Fibroblast of lung (primary cell): ENCODE measurements around the gene THSD7B. TPM values are rescaled to one million over a fixed set of nuclear protein-coding genes. Genes with fewer than 3 reads are reported as not detected.

Experiments used
- DNase-seq, 2 donors: peaks; one replicate each; pipeline versions ENCODE4 v3.0.0 to v3.0.0-alpha.2; 2010; ENCODE audit warnings: low read depth in 2 of 2
- H2AFZ ChIP-seq: 2 replicates; pipeline ENCODE4 v1.5.1; 2012; ENCODE audit warnings: low read length, control low read depth, inconsistent platforms
- H3K27ac ChIP-seq: 2 replicates; pipeline ENCODE4 v1.5.1; 2011; ENCODE audit warnings: low read length, control low read depth; ENCODE audit not compliant: insufficient read depth
- H3K27me3 ChIP-seq: 2 replicates; pipeline ENCODE4 v1.5.1; 2011; ENCODE audit warnings: mild to moderate bottlenecking, low read length; ENCODE audit not compliant: control insufficient read depth, insufficient read depth
- H3K36me3 ChIP-seq: 2 replicates; pipeline ENCODE4 v1.5.1; 2011; ENCODE audit warnings: low read length; ENCODE audit not compliant: control insufficient read depth, insufficient read depth
- H3K4me1 ChIP-seq: 2 replicates; pipeline ENCODE4 v1.5.1; 2011; ENCODE audit warnings: low read length; ENCODE audit not compliant: control insufficient read depth, insufficient read depth; ENCODE audit errors: extremely low read depth
- H3K4me2 ChIP-seq: 2 replicates; pipeline ENCODE4 v1.5.1; 2011; ENCODE audit warnings: low read length, control low read depth; ENCODE audit not compliant: insufficient read depth; ENCODE audit errors: extremely low read depth
- H3K4me3 ChIP-seq, 4 experiments: fragments of 200-600 bp in 1 of 4; sonication (generic) in 1 of 4; replicated peaks in 1 of 4; 2 replicates each; pipeline ENCODE4 v1.5.1; 2011 to 2016; ENCODE audit warnings: low read length in 4 of 4, low read depth in 3 of 4, mild to moderate bottlenecking in 3 of 4, control low read depth in 2 of 4, inconsistent platforms in 1 of 4, mixed read lengths in 1 of 4; ENCODE audit not compliant: insufficient read depth in 1 of 4; ENCODE audit errors: control extremely low read depth in 1 of 4
- H3K79me2 ChIP-seq: 2 replicates; pipeline ENCODE4 v1.5.1; 2012; ENCODE audit warnings: mild to moderate bottlenecking, low read length, inconsistent platforms; ENCODE audit not compliant: control insufficient read depth, insufficient read depth
- H3K9ac ChIP-seq: 2 replicates; pipeline ENCODE4 v1.5.1; 2011; ENCODE audit warnings: mild to moderate bottlenecking, low read length, control low read depth; ENCODE audit not compliant: insufficient read depth
- H3K9me3 ChIP-seq: 2 replicates; pipeline ENCODE4 v1.5.1; 2012; ENCODE audit warnings: low read depth, low read length; ENCODE audit not compliant: control insufficient read depth, insufficient read depth
- H4K20me1 ChIP-seq: 2 replicates; pipeline ENCODE4 v1.5.1; 2011; ENCODE audit warnings: low read length; ENCODE audit not compliant: control insufficient read depth, insufficient read depth; ENCODE audit errors: extremely low read depth
- CTCF ChIP-seq, 2 donors: IDR thresholded peaks in 1 of 2; conservative IDR thresholded peaks in 1 of 2; 1 replicate in 1 of 2; 2 replicates in 1 of 2; pipeline ENCODE4 v1.5.1; 2011 to 2012; ENCODE audit warnings: low read length in 2 of 2, control low read depth in 1 of 2, inconsistent platforms in 1 of 2, low read depth in 1 of 2, mild to moderate bottlenecking in 1 of 2
- EZH2 ChIP-seq: IDR thresholded peaks from 2 replicates; pipeline ENCODE4 v1.5.1; 2012; ENCODE audit warnings: low read length, control low read depth, mild to moderate bottlenecking; ENCODE audit errors: missing control alignments
- polyA plus RNA-seq, 2 donors: library from polyadenylated mRNA; depleted of rRNA in 1 of 2; stranded (reverse) in 1 of 2; unstranded in 1 of 2; fragments of >200 nt; gene quantifications; 2 replicates each; pipeline ENCODE4 v1.2.1, GENCODE V29; 2011 to 2012; ENCODE audit warnings: missing spikeins in 1 of 2
- total RNA-seq: library from RNA; depleted of rRNA; stranded (reverse); fragments of >200 nt; gene quantifications from 2 replicates; pipeline ENCODE4 v1.2.1, GENCODE V29; 2014

Gene THSD7B
- total and polyA plus RNA-seq, 2 donors (not counting 1 experiment from before 2014, with no cell fraction given): under 0.01 TPM; not detected in 1

- Histone ChIP-seq H3K4me2 (no peak overlapping the region), H3K4me1 (no peaks in the 10 kb centered on the region), H3K4me3 (no peak overlapping the region), H2AFZ (no peak overlapping the region), H3K9me3 (no peaks in the 10 kb centered on the region), H3K9ac (no peak overlapping the region), H3K27me3 (no peaks in the 10 kb centered on the region), H3K79me2 (no peaks in the 10 kb centered on the region), H3K27ac (no peak overlapping the region), H4K20me1 (no peaks in the 10 kb centered on the region), H3K36me3 (no peaks in the 10 kb centered on the region)
- TF ChIP-seq CTCF (conservative IDR thresholded peaks at IDR 0.05 in 1 of 2, IDR thresholded peaks at IDR 0.05 in 1 of 2; ENCODE audit: low read depth in 1 of 2, low read length in 2 of 2): no peak
- no peak for TF ChIP-seq EZH2
- DNase-seq: no peak
Observed at GRCh38 chr2:137369106-137369505, 603.8 kb downstream of the THSD7B start.

- TF ChIP-seq CTCF (conservative IDR thresholded peaks at IDR 0.05 in 1 of 2, IDR thresholded peaks at IDR 0.05 in 1 of 2; ENCODE audit: low read depth in 1 of 2, low read length in 2 of 2) (no peak), EZH2 (no peak)
- Histone ChIP-seq H3K27me3 (no peaks in the 10 kb centered on the region), H3K9ac (no peak overlapping the region), H2AFZ (no peak overlapping the region), H4K20me1 (no peaks in the 10 kb centered on the region), H3K4me2 (no peak overlapping the region), H3K9me3 (no peaks in the 10 kb centered on the region), H3K79me2 (no peaks in the 10 kb centered on the region), H3K4me3 (no peak overlapping the region), H3K36me3 (no peaks in the 10 kb centered on the region), H3K27ac (no peak overlapping the region), H3K4me1 (no peaks in the 10 kb centered on the region)
- no peak for DNase-seq
Observed at GRCh38 chr2:137379186-137379585, 613.8 kb downstream of the THSD7B start.

GRCh38 chr2:137380610-137381009, 615.3 kb downstream of the THSD7B start:
- H3K27ac ChIP-seq: no peak overlapping the region
- DNase-seq: peak in 1 of 2 donors; percentile 37
- no peaks in the 10 kb centered on the region for H3K27me3 ChIP-seq
- H3K4me2 ChIP-seq: no peak overlapping the region
- H3K4me1 ChIP-seq: no peaks in the 10 kb centered on the region
- no peak overlapping the region for H2AFZ ChIP-seq
- no peak overlapping the region for H3K4me3 ChIP-seq
- no peaks in the 10 kb centered on the region for H4K20me1 ChIP-seq
- H3K9me3 ChIP-seq: no peaks in the 10 kb centered on the region
- no peaks in the 10 kb centered on the region for H3K36me3 ChIP-seq
- no peaks in the 10 kb centered on the region for H3K79me2 ChIP-seq
- TF ChIP-seq EZH2 (no peak), CTCF (conservative IDR thresholded peaks at IDR 0.05 in 1 of 2, IDR thresholded peaks at IDR 0.05 in 1 of 2; ENCODE audit: low read depth in 1 of 2, low read length in 2 of 2) (no peak)
- H3K9ac ChIP-seq: no peak overlapping the region
